ENCODE data around the gene ALKBH2.

DNA sequence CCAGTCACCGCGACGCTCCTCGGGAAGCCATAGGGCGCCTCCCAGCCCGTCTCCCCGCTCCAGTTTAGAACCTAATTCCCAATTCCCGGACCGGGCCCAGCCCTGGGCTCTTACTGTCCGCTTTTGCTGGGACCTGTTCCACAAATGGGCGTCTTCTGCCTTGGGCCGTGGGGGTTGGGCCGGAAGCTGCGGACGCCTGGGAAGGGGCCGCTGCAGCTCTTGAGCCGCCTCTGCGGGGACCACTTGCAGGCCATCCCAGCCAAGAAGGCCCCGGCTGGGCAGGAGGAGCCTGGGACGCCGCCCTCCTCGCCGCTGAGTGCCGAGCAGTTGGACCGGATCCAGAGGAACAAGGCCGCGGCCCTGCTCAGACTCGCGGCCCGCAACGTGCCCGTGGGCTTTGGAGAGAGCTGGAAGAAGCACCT, 4.9 kb upstream of the ALKBH2 start:
- TF ChIP-seq, protein P1, sequence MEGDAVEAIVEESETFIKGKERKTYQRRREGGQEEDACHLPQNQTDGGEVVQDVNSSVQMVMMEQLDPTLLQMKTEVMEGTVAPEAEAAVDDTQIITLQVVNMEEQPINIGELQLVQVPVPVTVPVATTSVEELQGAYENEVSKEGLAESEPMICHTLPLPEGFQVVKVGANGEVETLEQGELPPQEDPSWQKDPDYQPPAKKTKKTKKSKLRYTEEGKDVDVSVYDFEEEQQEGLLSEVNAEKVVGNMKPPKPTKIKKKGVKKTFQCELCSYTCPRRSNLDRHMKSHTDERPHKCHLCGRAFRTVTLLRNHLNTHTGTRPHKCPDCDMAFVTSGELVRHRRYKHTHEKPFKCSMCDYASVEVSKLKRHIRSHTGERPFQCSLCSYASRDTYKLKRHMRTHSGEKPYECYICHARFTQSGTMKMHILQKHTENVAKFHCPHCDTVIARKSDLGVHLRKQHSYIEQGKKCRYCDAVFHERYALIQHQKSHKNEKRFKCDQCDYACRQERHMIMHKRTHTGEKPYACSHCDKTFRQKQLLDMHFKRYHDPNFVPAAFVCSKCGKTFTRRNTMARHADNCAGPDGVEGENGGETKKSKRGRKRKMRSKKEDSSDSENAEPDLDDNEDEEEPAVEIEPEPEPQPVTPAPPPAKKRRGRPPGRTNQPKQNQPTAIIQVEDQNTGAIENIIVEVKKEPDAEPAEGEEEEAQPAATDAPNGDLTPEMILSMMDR (IDR thresholded peaks at IDR 0.05), result no peak
- TF ChIP-seq POLR2A (IDR thresholded peaks at IDR 0.05; ENCODE audit: low read depth), result peak; percentile 15
